Stimulated activated CD8-positive, alpha-beta memory T cell treated with anti-CD3 and anti-CD28 coated beads, Interleukin-12 subunit alpha, Interleukin-12 subunit beta, amount 100 ng/mL, for 1 hour (primary cell): ENCODE measurements around the gene TIRAP.

ENCODE experiments used
- DNase-seq: peaks from one replicate; pipeline ENCODE4 v3.0.0-alpha.2; 2020; ENCODE audit warnings: low read depth

The TIRAP gene

DNA sequence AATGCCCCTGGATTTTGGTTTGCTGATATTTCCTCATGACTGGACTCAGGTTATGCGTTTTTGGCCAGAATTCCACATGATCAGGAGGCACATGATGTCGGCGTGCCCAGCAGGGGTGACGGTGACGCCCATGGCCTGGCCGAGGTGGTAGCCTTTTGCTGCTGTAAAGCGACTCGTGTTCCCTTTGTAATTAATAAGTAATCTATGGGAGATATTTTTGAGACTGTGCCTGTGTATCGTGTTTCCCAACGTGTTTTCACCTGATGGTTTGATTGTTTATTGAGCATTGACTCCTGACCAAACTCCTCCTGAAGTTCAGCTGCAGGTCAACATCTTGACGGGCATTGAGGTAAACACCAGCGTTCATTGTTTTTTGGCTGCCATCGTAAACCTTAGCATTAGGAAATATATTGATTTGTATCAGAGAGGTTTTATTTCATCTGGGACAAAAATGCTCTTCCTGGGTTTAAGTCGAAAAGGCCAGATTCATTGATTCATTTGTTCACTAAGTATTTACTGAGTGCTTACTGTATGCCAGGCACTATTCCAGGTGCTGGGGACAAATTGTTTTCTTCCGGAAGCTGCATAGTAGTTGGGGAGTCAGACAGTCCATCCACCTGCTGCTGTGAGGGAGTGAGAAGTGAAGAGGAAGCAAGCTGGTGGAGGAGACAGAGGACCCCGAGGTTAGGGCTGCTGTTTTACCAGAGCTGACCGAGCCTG, 44.5 kb downstream of the TIRAP start:
- DNase-seq: no peak

- DNase-seq: no peak
These were observed 45.1 kb downstream of the TIRAP start for GRCh38 chr11:126328001-126328390.

GRCh38 chr11:126328444-126328843, 45.6 kb downstream of the TIRAP start:
- DNase-seq: no peak

- DNase-seq: no peak
These were observed 46.2 kb downstream of the TIRAP start for GRCh38 chr11:126328938-126329643.

GRCh38 chr11:126329644-126330211, 46.8 kb downstream of the TIRAP start:
- DNase-seq: no peak

DNA sequence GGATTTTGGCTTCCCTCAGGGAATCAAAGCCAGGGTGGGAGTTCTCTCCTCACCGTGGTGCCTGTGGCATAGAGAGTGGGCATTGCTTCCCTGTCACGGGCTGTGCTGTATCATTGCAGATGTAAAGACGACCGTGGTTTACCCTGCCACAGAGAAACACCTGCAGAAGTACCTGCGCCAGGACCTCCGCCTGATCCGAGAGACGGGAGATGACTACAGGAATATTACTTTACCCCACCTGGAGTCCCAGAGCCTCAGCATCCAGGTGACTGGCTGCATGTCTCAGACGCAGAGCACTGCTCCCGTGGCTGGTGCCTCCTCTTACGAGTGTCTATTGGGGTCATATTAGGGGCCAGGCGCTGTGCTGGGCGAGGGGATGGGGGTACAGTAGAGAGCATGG, 48.4 kb downstream of the TIRAP start:
- no peak for DNase-seq

DNA sequence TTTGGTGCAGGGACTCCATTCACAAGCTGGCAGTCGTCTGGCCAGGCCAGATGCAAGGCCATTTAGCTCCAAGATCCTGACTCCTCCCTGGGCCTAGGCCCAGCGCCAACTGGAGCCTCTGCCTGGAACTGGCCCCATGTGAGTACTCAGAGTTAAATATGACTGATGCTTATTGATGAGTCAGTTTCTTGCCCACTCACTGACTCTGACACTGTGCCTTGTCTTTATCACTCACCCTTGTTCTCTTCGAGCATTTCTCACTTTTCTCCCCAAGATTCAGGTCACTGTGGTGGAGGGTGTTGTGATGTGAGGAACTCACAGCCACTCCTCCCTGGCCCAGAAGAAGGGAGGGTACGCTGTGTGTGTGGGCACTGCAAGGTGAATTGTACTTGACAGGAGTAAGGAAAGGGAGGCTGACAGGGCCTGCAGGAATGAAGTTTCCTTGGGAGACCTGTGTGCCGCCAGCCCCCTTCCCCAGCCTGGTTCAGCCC, 49.4 kb downstream of the TIRAP start:
- no peak for DNase-seq

GRCh38 chr11:126333142-126333541, 50.2 kb downstream of the TIRAP start:
- no peak for DNase-seq

- DNase-seq: no peak
These were observed 52.0 kb downstream of the TIRAP start for GRCh38 chr11:126334659-126335462.

GRCh38 chr11:126335463-126335760, 52.5 kb downstream of the TIRAP start:
- DNase-seq: no peak

DNA sequence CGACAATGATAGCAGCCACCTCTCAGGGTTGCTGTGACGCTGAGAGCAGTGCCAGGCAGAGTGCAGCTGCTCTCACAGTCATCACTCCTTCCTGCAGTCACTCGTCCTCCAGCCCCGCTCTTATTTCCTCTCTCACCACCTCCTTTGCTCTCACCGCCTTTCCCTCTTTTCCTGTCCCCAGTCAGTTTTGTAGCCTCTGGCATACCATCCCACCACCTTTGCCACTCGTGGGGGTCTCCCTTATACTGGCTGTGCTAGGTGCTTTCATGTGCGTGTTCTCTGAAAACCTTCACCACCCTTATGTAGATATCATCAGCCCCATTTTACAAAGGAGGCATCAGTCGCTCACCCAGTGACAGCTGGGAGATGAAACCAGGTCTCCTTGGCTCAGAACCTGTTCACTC, 53.2 kb downstream of the TIRAP start:
- no peak for DNase-seq

- no peak for DNase-seq
These were observed 53.8 kb downstream of the TIRAP start for GRCh38 chr11:126336671-126337101.

DNA sequence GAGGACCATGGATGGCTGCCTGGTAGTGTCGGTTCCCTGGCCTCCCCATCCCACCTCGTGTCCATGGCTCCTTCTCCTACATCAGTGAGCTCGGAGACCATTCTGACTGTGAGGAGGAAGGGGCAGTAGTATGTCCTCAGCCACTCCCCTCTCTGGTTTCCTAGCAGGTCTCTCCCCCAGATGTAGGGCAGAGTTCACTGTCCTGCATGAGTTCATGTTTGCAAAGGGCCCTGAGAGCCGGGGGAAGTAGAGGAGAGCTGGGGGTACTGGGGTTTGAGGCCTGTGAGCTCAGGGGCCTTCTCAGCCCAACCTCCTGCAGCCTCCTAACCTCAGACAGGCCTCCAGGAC, 54.2 kb downstream of the TIRAP start:
- DNase-seq: no peak

DNA sequence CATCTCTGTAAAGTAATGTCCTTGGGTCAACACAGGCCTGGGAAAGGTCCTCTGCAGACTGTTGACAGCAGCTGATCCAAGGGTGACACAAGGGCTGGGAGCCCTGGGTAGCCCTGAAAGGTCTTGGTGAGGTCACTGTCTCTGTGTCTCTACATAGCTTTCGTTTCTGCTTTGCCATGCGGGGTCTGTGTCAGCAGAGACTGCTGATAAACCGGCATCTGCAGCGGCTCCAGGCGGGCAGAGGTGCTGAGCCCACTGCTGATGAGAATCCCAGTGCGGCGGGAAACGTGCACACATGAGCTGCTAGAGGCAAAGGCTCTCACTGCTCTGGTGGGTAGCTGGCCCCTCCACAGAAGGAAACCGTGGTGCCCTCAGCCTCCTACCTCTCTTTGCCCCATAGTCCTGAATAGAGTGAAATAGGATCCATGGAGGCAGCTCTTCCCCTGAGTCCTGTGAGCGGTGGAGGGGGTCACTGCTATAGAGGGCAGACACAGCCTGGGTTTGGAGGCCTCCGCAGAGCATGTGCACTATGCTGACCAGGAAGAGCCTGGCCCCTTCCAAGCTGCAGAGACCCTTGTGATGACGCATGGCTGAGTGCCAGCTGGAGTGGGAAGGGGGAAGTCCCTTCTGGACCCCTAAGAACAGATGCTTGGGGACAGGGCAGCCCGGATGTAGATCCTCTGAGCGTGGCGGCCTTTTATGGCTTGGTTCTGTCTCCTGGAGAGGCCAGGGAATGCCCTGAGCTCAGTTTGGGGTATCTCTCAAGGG, 54.8 kb downstream of the TIRAP start:
- DNase-seq: no peak

DNA sequence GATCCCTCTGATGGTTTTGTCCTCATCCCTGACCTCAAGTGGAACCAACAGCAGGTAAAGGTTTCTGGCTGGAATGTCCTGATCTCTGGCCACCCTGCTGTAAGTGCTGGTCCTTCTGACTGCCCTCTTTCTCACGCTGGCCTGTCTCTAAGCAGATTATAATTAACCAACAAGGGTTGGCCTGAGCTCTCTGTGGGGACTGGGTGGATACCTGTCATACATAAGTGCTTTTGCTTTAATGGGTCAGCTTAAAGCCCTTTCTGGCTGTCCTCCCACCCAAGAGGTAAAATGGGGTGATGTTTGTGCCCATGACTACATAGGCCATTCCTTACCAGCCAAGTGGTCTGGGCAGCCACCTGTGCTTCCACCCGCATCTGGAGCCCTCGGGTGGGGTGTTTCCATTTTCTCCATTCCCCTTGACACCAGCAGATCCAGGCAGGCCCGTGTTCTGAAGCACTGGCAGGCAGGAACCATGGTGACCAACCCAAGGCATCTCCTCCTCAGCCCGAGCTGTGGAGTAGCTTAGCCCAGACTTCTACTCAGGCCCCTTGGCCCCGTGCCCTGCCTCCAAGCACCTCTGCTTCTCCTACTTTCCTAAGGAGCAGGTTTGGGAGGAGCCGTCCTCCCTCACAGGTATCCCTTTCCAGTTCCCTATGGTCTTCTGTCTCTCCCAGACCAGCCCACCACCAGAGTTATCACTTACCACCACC, 55.6 kb downstream of the TIRAP start:
- DNase-seq: no peak

DNA sequence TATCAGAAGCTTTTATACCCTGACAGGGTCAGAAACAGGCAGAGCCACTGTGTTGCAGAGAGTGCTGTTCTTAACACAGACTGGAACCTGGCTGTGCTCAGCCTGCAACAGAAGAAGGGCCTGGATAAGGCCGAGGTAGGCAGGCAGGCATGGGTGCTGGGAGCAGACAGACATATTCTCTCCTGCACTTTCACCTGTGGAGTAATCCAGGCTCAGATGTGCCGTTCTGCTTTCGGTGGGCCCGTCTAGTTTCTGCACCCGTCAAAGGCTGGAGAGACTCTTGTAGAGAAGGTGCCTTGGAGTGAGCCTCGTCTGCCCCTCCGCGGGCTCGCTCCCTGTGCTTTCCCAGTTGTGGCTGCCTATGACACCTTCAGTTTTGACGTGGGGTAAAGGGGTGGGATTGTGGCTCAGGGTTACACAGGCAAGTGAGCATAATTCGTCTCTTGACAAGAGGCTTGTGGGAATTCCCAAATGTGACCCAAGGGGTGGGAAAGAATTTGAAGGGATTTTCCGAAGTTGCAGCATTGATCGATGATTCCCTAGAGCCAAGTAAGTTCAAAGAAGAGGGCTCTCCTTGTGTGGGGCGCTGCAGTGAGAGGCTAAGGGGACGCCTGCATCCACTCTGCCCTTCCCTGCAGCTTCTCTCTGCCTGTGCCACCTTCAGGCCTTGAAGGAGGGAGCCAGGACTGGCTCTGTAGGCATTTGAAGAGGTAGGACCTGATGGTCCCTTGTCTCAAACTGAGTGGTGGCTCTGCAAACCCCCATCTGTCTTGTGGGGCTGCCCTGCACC, 56.4 kb downstream of the TIRAP start:
- no peak for DNase-seq

- DNase-seq: no peak
These were observed 57.1 kb downstream of the TIRAP start for GRCh38 chr11:126339863-126340434.

- no peak for DNase-seq
These were observed 58.2 kb downstream of the TIRAP start for GRCh38 chr11:126340960-126341606.

DNA sequence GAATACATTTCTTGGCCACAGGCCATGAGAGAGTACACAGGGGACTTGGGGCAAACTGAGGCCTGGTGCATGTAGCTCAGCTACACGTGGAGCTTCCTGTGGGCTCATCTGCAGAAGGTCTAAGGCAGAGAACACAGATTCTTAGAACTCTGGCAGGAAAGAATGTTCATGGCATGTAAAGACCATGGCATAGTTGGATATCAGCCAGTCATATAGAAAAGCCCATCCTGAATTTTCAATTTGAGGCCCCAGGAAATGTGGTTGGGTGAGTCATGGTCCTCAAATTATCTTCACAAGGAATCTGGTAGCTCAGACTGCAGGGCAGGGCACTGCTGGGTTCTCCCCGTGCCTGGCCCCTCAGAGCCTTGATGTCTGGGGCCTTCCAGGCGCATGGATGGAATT, 58.9 kb downstream of the TIRAP start:
- no peak for DNase-seq

DNA sequence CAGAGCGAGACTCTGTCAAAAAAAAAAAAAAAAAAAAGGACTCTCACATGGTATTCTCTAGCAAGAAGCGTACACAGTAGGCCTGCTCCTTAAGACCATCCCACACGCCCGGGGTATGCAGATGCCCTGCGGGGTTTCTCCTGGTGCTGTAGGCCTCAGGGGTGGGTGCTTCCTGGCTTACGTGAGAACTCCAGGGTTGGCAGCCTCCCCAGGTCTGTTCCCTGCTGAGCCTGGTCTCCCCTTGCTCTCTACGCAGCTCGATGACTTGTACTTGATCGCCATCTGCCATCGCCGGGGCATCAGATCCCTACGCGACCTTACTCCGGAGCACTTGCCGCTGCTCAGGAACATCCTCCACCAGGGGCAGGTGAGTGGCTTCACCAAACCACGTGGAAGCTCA, 60.2 kb downstream of the TIRAP start:
- no peak for DNase-seq
